GM23248 (cell line): ENCODE measurements around the gene LRRIQ1.

Experiments
- EZH2 ChIP-seq: fragments of 200-600 bp; sonication (generic); IDR thresholded peaks from 2 replicates; pipeline ENCODE4 v1.6.1; 2018; ENCODE audit warnings: antibody characterized with exemption, mild to moderate bottlenecking; ENCODE audit not compliant: insufficient read depth, poor library complexity, severe bottlenecking
- EZH2phosphoT487 ChIP-seq: fragments of 200-600 bp; sonication (generic); IDR thresholded peaks from 2 replicates; pipeline ENCODE4 v1.6.1; 2018; ENCODE audit warnings: antibody characterized with exemption, moderate library complexity, mild to moderate bottlenecking, low read depth; ENCODE audit not compliant: insufficient read depth

DNA sequence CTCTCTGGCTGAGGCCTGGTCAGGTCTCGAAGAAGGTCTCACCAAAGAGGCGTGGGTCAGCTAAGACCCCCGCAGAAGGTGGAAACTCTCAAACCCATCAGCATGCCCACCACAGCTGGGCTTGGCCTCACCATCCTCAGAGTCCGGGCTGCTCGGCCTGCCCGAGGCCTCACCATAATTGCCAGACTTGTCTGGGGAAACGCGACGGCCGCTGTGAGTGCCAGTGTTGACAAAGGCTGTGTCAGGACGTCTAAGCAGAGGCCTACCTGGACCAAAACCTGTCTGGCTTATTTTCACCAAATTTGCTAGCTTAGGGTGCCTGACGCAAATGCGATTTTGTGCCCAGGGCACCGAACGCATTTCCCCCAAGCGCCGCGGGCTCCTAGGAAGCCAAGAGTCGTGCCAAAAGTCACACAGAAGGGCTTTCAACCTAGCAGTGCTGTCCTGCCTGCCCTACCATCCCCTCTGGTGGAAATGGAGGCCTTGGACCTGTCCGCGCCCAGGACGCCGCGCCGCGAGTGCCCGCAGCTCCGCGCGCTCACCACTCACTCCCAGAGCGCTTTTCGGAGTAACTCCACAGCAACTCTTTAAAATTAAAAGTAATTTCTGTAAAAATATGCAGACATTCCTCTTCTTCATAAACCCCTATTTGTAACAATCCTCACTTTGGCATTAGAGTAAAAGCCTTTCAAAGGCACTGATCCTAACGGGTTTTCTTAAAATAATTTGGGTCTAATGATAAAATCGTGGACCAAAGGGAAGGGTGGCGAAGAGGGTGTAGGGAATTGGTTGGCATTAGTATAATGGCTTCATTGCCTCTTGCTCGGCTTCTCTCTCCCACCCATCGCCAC lies 242.7 kb downstream of the LRRIQ1 start:
- TF ChIP-seq EZH2 (no peak), EZH2phosphoT487 (no peak)
